Myocyte (in vitro differentiated cells): ENCODE results near the gene TRH. TPM values are rescaled to one million over a fixed set of nuclear protein-coding genes. Genes with fewer than 3 reads are reported as not detected.
A peak's percentile ranks its signal among the peaks of the same experiment; 100 is the strongest.
"Not testable (repeated sequence)": the region's sequence is repeated elsewhere in the genome, so short reads cannot be mapped to it uniquely, and the experiment has no call there.

Source experiments
- DNase-seq: peaks from one replicate; pipeline ENCODE4 v3.0.0-alpha.2; 2012; ENCODE audit warnings: low read depth
- total RNA-seq: library from RNA; depleted of rRNA; stranded (reverse); fragments of >200 nt; gene quantifications from 2 replicates; pipeline ENCODE4 v1.2.3, GENCODE V29; 2014

TRH gene
- total RNA-seq, 1 donor from 2014 or later, result not detected

DNA sequence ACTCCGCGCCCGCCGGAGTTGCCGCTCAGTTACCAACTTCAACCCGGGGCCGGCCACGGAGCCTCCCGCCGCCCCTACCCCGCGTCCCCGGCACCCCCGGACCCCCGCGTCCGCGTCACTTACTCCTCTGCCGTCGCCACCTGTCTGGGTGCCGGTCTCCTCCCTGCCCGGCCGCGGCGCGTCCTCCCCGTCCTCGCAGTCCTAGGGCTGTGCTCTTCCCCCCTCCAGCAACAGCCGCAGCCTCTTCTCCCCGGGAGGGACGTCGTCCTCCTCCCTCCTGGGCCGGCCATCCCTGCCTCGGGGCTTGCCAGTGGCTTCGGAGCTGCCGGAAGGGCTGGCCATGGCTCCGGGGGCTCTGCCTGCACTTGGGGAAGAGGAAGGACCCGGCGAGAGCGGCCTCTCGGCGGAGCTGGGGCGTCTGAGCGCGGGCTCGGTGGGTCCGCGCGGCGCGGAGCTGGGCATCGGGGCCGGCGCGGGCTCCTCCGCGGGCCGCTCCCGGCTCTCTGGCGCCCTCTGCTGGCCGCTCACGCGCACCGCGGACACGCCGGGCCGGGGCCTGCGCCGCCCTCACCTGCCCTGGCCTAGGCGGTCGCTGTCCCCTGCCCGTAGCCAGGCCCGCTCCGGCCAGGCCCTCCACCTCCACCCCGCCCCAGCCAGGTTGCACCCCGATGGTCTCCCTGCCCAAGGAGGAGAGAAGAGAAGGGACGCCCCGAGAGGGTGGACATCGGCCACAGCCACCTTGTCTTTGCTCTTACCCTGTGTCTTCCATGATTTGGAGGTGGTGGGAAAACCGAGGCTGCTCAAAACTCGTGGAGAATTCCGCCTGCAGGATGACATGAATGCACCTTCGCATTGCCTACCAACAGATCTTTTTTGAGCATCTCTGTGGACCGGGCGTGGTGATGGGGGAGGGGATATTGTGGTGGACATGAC, 28.4 kb downstream of the TRH start:
- peak; percentile 31 for DNase-seq

DNA sequence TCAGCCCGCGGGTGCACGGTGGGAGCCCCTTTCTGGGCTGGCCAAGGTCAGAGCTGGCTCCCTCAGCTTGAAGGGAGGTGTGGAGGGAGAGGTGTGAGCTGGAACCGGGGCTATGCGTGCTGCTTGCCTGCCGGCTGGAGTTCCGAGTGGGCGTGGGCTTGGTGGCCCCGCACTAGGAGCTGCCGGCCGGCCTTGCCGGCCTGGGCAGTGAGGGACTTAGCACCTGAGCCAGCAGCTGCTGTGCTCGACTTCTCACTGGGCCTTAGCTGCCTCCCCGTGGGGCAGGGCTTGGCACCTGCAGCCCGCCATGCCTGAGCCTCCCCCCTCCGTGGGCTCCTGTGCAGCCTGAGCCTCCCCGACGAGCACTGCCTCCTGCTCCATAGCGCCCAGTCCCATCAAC, 36.0 kb downstream of the TRH start:
- DNase-seq, result no peak

DNA sequence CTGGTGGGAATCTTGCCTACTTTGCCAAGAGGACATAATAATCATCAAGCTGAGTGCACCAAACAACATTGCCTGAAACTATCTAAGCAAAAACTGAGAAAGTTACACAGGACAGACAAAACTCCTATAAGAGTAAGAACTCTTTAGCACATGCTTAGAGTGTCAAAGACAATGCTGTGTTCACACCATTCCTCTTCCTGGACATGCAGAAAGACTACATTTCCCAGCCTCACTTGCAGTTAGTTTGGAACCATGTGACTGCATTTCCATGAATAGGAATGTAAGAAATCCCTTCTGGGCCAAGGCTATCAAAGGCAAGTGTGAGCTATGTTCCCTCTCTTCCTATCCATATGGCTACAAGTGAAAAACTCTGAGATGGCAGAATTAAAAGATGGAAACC, 37.6 kb downstream of the TRH start:
- not testable (repeated sequence) for DNase-seq

DNA sequence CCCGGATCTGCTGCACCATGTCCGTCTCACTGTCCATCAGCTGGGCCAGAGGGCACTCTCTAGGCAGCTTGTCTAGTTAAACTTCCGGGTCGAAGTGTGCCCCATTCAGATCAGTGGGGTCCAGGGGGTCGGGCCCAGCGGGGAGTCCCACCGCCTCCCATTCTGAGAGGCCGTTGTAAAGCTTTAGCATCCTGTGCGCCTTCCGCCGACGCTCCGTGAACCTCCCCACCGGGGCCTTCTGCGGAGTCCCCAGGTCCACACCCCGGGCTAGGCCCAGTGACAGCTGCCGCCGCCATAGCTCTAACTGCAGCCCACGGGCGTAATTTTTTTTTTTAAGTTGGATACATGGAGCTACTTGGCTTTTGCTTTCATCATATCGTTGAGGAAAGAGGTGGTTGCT, 38.7 kb downstream of the TRH start:
- not testable (repeated sequence) for DNase-seq

DNA sequence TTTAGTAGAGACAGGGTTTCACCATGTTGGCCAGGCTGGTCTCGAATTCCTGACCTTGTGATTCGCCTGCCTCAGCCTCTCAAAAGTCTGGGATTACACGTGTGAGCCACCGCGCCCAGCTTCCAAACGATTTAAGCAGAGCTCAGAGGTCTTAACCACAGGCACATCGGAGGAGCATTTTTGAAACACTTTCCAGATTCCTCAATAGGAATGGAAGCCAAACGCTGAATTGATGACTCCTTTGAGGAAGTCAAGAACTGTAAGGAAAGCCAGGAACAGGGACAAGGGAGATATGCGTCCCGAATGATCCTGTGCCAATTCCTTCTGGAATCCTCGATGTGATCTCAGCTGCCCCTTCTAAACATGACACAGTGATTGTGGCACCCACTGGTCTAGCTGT, 40.0 kb downstream of the TRH start:
- DNase-seq, result peak; percentile 64

DNA sequence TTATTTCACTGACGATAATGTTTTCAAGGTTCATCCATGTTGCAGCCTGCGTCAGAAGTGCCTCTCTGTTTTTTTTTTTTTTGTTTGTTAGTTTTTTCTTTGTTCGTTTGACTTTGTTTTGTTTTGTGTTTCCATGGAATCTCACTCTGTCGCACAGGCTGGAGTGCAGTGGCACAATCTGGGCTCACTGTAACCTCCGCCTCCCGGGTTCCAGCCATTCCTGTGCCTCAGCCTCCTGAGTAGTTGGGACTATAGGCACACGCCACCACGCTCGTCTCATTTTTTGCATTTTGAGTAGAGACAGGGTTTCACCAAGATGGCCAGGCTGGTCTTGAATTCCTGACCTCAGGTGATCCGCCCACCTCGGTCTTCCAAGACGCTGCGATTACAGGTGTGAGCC, 43.1 kb downstream of the TRH start:
- not testable (repeated sequence) for DNase-seq

DNA sequence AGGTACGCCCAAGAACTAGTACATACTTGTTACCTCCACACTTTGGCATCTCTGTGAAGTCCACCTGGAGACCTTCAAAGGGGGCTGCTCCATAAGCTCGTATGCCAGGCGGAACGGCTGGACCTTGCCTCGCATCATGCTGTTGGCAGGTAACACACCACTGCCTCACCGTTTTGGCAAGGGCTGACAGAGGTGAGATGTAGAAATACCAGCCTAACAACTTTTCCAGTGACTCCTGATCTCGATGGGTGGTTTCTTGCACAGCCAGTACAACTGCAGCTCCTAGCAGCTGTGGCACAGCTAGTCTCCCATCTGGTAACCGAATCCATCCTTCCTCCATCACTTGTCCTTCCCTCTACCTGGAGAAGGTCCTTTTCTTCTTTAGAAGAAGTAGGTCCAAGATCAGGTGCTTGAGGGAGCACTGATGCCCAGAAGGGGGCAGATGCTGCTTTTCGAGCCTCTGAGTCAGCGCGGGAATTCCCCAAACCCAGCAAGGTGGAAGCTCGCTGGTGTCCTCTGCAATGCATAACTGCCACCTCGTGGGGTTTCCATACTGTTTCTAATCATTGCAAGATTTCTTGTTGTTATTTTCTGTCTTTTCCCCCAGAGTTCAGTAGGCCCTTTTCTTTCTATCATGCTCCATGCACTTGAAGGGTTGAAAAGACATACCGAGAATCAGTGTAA, 51.8 kb downstream of the TRH start:
- not testable (repeated sequence) for DNase-seq

DNA sequence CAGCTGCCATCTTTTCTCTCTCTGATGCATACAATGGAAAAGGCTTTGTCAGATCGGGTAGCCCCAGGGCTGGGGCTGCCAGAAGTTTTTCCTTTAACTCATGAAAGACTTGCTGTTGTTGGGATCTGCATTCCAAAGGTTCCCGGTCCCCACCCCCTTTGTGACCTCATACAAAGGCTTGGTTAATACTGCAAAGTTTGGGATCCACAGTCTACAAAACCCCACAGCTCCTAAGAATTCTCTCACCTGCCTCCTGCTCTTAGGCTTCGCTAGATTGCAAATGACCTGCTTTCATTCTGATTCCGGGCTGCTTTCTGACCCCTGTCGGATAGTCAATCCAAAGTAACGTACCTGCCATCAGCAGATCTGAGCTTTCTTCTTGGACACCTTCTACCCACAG, 52.9 kb downstream of the TRH start:
- not testable (repeated sequence) for DNase-seq

Other genes starting within 250 kb of the TRH start
- 20.8 and 23.2 TPM in 2 replicates for gene TMCC1, start 81.0 kb upstream of the TRH start, total RNA-seq
- gene ALG1L2, start 107.1 kb downstream of the TRH start, total RNA-seq, result not detected in 2 replicates